IPS-11a (cell line): ENCODE results near the gene APEH.
"Not testable (repeated sequence)": the region's sequence is repeated elsewhere in the genome, so short reads cannot be mapped to it uniquely, and the experiment has no call there.

Experiments used
- H3K4me3 ChIP-seq: one replicate; pipeline ENCODE4 v1.5.1; 2013; ENCODE audit warnings: low read depth, low read length, control low read depth

Gene APEH

DNA sequence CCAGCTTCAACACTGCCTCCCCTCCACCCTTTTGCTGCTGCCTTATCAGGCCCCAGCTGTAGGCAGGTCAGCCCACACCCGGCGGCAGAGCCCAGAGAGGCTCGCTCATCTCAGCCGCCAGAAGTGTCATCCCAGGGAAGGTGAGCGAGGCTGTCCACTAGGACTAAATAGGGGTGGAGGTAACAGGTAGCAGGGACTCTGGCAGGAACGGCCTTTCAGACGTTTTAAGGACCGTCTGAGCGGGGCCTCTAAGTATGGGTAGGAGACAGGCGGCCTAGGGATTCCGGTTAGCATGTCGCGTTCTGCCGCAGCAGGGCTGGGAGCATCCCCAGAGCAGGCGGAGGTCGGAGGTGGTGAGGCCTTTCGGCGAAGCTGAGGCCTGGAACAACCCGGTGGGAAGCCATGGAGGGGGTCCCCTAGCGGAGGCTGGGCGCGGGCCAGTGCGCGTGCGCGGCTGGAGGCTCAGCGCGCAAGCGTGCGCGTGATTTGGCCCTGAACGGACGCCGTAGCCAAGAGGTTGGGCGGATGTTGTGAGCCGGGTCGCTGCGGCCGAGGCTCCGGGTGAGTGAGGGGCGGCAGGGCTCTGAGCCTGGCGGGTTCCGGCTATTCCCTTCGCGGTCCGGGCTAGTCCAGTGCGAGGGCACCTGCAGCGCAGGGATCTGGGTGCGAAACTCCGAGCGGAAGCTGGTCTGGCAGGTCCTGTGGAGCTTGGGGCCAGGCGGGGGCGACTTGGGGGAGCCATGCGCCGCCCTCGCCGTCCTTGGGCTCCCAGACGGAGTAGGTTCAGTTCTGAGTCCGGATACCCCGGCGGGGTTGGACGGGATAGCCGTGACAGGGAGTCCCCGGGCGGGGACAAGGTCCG, 15.1 kb downstream of the APEH start, which contains the start of the genes MST1 and RNF123:
Gene MST1, minus strand, starts transcription at position 429 of the 862 bp plus-strand sequence. CDS start 783 bp downstream, outside the sequence.
Gene RNF123, plus strand, starts transcription at position 512 of the 862 bp plus-strand sequence. CDS start 1,609 bp downstream, outside the sequence.
- peak within 1 kb of the TSS; percentile 82 for H3K4me3 ChIP-seq

DNA sequence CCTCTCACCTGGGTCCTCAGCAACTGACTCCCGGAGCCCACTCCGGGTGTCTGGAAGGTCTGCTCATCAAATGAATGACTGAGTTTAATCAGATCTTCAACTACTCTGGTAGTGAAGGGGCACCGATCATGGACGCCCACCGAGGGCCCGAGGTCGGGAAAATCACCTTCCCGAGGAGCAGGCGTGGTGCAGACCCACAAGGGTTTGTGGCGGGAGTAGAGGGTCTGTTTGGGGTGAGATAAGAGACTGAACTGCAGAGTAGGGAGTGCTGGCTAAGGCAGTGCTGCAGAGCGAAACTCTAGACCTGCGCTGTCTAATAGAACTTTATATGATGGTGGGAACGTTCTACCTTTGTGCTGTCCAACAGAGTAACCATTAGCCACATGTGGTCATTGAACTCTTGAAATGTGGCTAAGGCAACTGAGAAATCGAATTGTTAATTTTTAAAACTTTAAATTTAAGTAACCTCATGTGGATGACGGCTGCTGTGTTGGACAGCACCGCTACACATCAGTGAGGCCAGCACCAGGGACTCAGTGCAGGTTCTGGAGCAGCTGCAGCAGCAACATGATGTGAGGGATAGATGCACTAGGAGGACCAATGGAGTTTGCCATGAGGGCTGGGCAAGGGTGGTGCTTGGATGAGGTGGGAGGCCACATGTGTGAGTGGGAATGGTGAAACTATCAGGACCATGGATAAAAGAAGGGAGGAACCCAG, 15.9 kb downstream of the APEH start:
- peak overlapping the region; percentile 82 for H3K4me3 ChIP-seq

DNA sequence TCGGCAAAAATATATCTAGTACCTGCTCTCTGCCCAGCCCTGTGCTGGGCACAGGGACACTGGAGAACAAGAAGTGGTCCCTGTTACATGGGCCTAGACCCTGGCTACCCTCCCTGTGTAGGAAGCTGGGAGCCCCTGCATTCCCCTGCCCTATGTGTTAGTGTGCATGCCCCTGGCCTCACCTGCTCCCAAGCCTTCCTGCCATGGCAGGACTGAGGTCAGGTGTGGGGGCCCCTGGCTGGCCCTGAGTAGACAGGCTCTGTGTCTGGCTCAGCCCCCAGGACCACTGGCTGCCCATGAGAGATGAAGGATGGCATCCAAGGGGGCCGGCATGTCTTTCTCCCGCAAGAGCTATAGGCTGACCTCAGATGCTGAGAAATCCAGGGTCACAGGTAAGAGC, 16.7 kb downstream of the APEH start:
- H3K4me3 ChIP-seq = not testable (repeated sequence)

DNA sequence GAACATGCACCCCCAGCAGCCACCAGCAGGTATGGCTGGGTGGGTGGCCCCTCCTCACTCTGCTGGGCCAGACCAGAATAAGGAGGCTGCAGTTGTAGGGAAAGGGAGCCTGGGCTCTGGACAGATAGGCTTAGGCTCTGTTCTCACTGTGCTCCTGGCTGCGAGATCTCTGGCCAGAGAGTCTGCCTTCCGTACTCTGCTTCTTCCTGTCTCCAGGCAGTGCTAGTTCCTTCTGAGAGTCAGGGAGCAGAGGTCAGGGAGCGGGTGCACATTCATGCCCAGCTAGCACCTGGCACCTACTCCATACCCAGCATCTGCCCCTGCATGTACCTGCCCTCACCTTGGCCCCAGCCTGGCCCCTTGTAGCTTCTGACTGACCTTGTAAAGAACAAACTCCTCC, 17.3 kb downstream of the APEH start:
- not testable (repeated sequence) for H3K4me3 ChIP-seq

DNA sequence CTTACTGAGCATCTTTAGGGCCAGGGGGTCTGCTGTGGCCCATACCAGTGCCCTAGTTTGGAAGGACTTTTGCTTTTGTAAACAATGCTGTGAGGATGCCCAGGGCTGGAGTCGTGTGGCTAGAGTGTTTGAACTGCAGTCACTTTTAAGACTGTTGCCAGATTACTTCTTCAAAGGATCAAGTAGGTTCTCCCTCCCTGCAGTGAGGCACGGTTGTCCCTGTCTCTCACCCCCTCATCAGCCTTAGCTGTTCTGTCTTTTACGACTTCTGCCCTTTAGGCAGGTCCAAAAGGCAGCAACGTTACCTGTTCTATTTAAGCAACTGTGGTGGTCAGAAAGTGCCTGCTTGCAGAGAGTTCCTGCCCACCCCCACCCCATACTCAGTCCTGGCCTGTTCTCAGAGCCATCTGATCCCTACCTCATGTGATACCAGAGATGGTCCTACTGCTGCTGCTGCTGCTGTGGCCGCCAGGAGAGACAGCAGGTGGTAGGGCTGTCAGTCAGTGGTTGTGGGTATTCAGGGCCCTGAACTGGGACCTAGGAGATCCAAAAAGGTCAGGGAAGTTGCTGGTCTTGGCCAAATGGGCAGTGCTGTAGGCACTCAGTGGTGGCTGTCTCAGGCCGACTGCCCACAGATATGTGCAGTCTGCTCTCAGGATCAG, 20.4 kb downstream of the APEH start:
- not testable (repeated sequence) for H3K4me3 ChIP-seq

DNA sequence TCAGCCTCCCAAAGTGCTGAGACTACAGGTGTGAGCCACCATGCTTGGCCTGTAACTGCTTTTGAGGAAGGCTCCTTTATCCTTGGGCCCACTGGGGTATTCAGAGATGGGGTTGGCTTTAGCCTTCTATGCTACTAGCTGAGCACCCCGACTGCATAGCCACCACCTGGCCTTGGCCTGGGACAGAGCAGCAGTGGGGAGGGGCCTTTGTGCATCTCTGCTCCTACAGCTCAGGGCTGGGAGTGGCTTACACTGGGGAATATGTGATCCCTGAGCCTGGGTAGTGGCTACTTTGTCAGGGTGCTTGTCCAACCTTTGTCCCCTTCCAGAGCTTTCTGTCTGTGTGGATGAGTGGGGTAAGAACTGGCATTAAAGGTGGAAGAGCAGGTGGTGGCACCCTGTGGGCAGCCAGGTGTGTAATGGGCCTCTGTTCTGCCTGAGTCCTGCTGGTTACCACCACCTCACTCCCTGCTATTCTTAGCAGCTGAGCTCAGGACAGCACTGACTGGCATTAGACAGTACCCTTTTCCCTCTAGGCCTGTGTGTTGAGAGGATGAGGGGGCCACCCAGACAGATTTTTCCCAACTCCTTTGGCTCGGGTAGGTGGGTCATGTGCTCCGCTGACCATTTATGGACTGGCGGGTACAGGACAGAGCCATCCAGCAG, 21.3 kb downstream of the APEH start:
- H3K4me3 ChIP-seq = not testable (repeated sequence)

DNA sequence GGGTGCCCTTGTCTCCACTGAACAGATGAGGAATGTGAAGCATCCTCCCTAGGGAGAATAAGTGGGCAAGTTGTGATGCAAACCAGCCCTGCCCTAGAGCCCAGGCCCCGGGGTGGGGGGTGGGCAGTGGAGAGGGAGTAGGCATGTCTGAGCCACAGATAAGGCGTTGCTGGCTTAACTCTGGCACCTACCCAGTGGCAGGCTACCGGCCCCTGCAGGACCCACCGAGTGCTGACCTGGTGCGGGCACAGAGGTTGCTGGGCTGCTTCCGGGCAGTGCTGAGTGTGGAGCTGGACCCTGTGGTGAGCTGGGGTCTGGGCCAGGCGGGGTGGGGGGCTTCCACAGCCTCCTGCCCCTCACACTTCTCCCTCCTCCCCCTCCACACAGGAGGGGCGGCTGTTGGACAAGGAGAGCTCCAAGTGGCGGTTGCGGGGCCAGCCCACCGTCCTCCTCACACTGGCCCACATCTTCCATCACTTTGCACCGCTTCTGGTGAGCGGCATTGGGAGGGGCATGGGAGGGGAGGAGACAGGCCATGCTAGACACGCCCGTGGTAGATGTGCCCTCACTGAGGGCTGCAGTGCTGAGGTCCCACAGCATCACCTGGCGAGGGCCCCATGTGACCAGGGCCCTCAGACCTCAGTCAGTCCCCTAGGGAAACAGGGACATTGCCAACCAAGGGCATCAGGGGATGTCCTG, 25.3 kb downstream of the APEH start:
- H3K4me3 ChIP-seq = no peak overlapping the region

DNA sequence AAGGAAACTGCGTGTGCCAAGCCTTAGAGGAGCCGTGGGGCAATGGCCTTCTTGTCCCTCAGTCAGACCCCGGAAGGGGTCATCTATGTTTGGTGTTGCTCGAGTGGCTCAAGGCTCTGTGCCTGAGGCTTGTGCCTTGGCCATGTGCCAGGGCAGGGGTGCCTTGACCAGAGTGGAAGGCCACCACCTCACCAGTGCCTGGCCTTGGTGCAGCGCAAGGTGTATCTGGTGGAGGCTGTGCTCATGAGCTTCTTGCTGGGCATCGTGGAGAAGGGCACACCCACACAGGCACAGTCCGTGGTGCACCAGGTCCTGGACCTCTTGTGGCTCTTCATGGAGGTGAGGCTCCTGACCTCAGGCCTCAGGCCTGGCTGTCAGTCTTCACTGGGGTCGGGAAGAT, 25.9 kb downstream of the APEH start:
- no peak overlapping the region for H3K4me3 ChIP-seq

DNA sequence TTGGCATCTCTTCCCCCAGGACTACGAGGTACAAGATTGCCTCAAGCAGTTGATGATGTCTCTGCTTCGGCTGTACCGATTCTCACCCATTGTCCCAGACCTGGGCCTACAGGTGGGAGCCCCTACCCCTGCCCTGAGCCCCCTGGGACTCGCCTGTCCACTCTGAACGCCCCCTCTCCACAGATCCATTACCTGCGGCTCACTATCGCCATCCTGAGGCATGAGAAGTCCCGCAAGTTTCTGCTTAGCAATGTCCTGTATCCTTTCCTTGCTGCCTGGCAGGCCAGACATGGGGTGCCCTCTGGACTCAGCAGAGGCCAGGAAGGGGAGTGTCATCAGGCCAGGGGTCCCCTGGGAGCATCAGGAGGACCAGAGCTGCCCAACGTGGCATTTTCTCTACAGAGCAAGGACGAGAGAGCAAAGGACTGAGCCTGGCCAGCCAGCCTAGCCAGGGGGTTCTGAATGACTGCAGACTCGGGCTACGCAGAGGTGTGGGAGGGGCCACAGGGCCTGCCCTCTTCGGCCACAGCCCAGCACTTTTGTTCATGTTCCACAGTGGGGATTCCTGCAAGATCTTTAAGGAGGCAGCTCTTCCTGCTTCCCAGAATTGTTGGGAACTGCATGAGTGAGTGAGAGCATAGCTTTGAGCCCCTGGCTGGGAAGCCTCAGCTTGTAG, 26.4 kb downstream of the APEH start:
- H3K4me3 ChIP-seq = no peak overlapping the region

DNA sequence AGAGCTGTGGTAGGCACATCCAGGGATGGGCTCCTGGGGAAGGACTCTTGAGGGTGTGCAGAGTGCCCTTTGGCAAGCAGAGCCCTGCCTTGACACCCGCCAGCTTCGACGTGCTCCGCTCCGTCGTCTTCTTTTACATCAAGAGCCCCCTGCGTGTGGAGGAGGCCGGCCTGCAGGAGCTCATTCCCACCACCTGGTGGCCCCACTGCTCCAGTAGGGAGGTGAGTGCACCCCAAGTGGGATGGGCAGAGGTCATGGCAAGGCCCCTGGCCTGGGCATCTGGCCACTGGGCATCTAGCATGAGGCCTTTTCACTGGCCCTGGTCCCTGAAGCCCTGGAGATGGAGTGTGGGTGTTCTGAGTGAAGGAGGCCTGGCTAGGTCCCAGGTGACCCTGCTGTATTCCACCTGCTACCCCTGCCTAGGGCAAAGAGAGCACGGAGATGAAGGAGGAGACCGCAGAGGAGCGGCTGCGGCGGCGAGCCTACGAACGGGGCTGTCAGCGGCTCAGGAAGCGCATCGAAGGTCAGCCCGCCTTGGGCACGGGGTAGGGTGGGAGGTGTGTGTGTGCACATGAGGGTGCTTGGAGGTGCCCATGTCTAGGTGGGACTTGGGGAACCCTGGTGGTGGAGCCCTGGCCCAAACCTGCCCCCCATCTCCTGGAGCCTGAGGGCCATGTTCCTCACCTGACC, 27.4 kb downstream of the APEH start:
- H3K4me3 ChIP-seq = no peak overlapping the region

DNA sequence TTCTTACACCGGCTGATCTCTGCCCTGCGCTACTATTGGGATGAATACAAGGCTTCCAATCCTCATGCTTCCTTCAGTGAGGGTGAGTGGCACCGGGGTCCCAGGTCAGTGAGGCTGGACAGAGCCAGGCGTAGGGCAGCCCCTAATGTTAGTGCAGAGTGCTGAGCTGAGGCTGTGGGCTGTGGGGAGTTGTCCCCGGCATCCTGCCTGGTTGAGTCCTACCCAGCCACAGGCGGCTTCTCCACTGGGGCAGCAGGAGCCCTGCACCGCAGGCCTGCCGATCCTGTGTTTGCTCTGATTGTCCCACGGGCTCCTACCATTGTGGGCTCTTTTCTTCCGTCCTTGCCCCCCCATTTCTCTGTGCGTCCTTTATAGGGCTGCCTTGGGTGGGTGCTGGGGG, 28.5 kb downstream of the APEH start:
- no peak overlapping the region for H3K4me3 ChIP-seq

DNA sequence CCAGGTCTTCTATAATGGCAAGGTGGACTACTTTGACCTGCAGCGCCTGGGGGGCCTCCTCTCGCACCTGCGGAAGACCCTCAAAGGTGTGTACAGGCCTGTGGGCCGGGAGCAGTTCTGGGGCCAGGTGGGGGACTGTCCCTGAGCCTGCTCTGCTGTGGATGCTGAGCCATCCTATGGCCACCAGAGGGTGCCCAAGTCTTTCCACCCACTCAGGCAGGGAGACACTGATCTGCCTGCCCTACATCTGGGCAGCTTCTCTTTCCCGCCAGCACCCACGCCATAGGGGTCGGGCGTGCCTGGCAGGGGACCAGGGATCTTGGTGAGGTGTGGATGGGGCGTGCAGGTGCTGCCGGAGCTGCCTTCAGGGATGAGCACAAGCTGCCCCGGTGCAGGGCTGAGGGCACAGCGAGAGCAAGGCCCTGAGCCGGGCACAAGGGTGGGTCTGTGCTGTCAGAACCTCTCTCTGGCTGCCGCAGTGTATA, 29.3 kb downstream of the APEH start:
- H3K4me3 ChIP-seq = no peak overlapping the region

DNA sequence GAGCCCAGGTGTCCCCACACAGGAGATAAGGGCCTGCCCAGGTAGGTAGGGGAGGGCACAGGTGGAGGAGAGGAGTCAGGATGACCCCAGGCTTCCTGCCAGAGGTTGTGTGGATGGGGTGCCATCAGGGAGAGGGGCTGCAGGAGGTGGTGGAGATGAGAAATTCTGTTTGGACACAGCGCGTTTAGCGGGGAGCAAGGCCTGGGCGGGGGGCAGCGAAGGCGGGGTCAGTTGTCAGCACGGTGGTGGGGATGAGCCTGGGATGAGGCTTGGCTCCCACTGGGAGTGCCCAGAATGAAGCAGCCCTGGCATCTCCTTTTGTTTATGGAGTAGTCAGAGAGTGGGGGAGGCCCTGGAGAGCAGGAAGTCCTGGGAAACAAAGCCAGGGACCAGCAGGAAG, 29.8 kb downstream of the APEH start:
- H3K4me3 ChIP-seq = no peak overlapping the region

DNA sequence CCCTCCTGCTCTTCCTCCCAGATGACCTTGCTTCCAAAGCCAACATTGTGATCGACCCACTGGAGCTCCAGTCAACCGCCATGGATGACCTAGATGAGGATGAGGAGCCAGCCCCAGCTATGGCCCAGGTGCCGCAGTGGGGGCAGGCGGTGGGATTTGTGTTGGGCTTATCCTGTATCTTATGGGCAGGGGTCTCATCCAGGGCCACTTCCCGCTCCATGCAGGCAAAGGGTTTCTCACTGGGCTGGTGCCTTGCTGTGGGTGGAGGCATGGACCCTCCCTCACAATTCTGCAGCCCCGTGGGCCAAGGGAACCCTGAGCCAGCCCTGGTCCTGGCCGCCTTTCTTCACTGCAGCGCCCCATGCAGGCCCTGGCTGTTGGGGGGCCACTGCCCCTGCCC, 30.5 kb downstream of the APEH start:
- no peak overlapping the region for H3K4me3 ChIP-seq

DNA sequence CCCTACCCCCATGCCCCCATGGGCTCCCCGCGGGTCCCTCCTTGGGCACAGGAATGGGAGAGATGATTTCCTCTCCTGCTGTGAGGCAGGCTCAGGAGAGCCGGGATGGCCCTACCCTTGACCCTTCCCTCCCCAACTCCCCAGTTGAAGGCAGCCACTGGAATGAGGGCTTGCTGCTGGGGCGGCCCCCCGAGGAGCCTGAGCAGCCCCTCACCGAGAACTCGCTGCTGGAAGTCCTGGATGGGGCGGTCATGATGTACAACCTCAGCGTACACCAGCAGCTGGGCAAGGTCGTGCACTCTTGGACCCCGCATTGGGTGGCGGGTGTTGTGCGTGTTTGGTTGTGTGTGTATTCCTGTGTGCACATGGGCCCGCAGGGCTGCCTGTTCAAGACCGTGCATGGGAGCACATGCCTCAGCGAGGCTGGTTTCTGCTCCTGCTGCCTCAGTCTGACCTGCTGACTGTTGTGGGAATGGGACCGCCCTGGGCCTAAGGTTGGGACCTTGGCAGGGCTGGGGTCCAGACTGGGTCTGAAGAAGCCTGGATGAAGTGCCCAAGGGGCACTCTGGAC, 31.3 kb downstream of the APEH start:
- no peak overlapping the region for H3K4me3 ChIP-seq

DNA sequence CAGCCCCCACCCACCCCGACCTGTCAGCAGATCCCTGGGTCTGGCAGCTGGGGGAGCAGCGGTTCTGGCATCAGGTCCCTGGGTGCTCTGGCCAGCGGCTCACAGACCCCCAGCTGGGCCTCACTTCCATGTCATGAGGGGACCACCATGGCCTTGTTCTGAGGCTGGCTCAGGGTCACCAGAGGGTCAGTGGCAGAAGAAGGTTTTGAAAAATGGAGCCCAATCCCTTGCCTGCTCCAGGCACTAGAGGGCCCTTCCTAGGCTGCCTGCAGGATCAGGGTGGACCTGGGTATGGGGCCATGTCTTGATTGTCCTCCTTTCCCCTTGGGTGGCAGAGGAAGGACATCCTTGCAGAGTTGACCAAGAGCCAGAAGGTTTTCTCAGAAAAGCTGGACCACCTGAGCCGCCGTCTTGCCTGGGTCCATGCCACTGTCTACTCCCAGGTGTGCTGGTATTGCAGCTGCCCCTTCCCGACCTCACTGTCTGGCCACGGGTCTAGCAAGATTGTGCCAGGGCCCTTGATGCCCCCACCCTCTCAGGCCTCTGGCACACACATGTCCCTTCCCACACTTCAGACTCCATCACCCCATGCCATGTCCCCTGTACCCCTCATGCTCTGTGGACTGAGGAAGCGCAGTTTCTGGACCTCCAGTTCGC, 32.4 kb downstream of the APEH start:
- H3K4me3 ChIP-seq = no peak overlapping the region

DNA sequence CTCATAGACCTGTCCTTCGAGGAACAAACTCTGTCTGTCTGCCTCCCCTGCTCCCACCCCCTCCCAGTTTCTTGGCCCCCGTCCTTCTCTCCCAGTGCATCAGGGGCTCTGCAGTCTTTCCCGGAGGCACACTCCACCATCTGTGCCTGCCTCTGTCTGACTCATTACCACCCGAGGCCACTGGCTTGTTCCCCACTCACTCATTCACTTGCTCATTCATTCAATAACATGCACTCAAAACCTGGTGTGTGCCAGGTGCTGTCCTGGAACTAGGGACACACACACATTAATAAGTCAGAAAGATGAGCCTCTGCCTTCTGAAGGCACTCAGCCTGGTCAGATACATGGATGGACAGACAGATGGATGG, 32.9 kb downstream of the APEH start:
- H3K4me3 ChIP-seq = no peak overlapping the region

DNA sequence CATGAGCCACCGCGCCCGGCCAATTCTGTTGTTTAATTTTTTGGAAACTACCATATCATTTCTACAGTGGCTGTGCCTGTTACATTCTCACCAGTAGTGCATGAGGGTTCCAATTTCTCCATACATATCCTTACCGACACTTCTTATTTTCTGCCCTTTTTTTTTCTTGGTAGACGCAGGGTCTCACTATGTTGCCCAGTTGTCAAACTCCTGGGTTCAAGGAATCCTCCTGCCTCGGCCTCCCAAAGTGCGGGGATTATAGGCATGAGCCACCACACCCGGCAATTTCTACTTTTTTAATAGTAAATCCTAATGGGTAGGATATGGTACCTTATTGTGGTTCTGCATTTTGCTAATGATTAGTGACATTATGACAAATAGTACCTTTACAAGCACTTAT, 35.7 kb downstream of the APEH start:
- H3K4me3 ChIP-seq = no peak overlapping the region
